ENCODE measurements around the gene FSTL5.

DNA sequence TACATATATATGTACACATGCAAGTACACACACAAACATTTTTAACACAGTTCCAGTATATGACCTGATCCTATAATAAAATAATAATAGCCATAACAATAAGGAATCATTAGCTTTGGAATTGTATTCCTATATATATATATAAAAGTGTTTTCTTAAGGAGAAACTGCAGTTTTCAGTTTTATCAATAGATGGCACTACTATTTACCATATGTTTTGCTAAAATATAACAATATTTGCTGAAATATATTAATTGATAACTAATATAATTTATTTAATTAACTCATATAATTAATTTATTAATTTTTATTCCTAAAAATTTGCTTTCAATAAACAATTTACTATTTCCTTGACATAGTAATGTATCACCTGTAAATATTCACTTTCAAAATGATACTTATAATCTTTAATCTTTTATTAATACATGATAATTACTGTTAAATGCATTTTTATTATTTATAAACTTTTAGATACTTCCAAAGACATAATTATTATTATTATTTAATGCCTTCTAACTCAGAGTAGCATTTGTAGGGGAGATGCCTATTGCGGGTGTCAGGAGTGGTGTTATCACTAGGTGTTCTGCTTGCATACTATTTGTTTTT lies 599.5 kb downstream of the FSTL5 start:
- TF ChIP-seq, protein P1, sequence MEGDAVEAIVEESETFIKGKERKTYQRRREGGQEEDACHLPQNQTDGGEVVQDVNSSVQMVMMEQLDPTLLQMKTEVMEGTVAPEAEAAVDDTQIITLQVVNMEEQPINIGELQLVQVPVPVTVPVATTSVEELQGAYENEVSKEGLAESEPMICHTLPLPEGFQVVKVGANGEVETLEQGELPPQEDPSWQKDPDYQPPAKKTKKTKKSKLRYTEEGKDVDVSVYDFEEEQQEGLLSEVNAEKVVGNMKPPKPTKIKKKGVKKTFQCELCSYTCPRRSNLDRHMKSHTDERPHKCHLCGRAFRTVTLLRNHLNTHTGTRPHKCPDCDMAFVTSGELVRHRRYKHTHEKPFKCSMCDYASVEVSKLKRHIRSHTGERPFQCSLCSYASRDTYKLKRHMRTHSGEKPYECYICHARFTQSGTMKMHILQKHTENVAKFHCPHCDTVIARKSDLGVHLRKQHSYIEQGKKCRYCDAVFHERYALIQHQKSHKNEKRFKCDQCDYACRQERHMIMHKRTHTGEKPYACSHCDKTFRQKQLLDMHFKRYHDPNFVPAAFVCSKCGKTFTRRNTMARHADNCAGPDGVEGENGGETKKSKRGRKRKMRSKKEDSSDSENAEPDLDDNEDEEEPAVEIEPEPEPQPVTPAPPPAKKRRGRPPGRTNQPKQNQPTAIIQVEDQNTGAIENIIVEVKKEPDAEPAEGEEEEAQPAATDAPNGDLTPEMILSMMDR (IDR thresholded peaks at IDR 0.05; ENCODE audit: insufficient read depth, low read length, poor library complexity, severe bottlenecking), result no peak
- TF ChIP-seq EZH2phosphoT487 (conservative IDR thresholded peaks at IDR 0.05; ENCODE audit: low read length), result no peak

Data from SU-DHL-6 (cell line).